ENCODE measurements around the gene SPAG7.

The SPAG7 gene

GRCh38 chr17:4950746-4951204 lies 16.8 kb downstream of the SPAG7 start, which contains the start of gene ENO3:
Gene ENO3, plus strand, starts transcription at chr17:4951119. Its CDS starts 711 bp downstream, at chr17:4951830.
- H3K4me3 ChIP-seq (replicated peaks; ENCODE audit: low read depth, low read length), result peak within 1 kb of the TSS; percentile 97
- no peak for TF ChIP-seq CTCF (IDR thresholded peaks at IDR 0.05; ENCODE audit: low read depth, low read length, missing control alignments)
- no peak for DNase-seq (ENCODE audit: extremely low read depth, low read depth)

DNA sequence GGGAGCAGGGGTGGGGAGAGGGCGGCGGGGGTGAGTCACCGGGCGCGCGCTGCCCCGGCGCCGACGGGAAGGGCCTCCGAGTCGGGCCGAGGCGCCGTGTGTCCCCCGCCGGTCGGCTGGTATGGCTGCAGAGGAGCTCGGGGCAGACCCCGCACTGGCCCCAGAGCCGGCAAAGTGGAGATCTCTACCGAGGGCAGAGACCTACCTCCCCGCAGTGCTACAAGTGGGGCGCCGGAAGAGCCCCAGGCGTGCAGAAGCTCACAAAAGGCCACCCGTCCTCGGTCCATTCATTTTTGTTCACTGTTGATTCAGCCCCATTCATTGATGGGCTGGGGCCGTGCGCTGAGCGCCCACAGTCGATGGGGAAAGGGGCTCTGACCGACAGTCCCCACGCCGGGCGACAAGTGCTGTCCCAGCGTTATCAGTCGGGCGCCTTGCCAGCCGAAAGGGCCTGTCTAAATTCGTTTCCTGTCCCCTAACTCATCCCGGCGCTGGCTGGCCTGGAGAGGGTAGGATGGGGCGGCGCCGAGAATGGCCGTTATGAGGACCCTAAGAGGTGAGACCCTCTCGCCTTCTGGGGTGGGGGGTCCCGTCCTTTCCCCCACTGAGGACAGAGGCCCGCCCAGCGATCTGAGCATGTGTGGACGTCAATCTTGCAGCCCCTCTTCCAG lies 17.4 kb downstream of the SPAG7 start:
- DNase-seq (ENCODE audit: extremely low read depth, low read depth), result no peak
- TF ChIP-seq CTCF (IDR thresholded peaks at IDR 0.05; ENCODE audit: low read depth, low read length, missing control alignments), result no peak
- H3K4me3 ChIP-seq (replicated peaks; ENCODE audit: low read depth, low read length), result peak overlapping the region; percentile 97

GRCh38 chr17:4949321-4950074 lies 18.1 kb downstream of the SPAG7 start:
- no peak for DNase-seq (ENCODE audit: extremely low read depth, low read depth)
- no peak for TF ChIP-seq CTCF (IDR thresholded peaks at IDR 0.05; ENCODE audit: low read depth, low read length, missing control alignments)
- peak overlapping the region; percentile 97 for H3K4me3 ChIP-seq (replicated peaks; ENCODE audit: low read depth, low read length)

- no peak for TF ChIP-seq CTCF (IDR thresholded peaks at IDR 0.05; ENCODE audit: low read depth, low read length, missing control alignments)
- no peak for DNase-seq (ENCODE audit: extremely low read depth, low read depth)
- H3K4me3 ChIP-seq (replicated peaks; ENCODE audit: low read depth, low read length), result peak overlapping the region; percentile 97
These were observed 18.7 kb downstream of the SPAG7 start for GRCh38 chr17:4948931-4949320.

GRCh38 chr17:4948166-4948930 lies 19.3 kb downstream of the SPAG7 start, which contains the start of gene PFN1:
Gene PFN1, minus strand, starts transcription at chr17:4948530. Its CDS starts 136 bp downstream, at chr17:4948394.
- peak; percentile 67 for DNase-seq (ENCODE audit: extremely low read depth, low read depth)
- H3K4me3 ChIP-seq (replicated peaks; ENCODE audit: low read depth, low read length), result peak within 1 kb of the TSS; percentile 97
- TF ChIP-seq CTCF (IDR thresholded peaks at IDR 0.05; ENCODE audit: low read depth, low read length, missing control alignments), result no peak

DNA sequence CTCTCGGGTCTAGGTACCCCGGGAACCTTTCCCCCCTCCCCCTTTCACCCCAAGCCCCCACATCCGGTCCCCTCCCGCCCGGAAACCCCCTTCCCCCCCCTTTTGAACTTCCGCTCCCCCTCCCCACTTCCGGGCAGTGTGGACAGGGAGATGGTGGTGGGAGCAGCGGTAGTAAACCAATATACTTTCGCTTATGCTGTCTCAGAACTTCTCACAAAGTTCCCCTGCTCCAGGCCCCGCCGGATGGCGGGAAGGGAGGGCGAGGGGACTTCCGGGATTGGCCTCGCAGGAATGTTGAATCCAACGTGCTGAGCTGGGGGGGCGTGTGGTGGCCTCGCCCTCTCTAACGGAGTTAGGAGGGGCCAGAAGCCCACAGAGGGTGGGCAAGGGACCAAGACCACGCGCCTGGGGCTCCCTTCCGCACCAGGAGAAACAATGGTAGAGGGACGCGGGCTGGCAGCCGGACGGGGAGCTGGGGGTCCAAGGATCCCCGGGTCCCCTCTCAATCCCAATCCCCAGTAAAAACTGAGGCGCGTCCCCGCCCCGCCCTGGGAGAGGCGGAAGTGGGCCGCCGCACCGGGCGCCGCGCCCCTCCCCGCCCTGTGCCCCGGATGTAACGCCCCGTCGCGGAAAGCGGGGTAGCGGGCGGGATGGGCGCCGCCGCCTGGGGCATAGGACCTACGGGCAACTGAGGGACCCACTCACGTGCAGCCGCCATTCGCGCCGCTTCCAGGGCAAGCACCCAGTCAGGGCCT lies 20.0 kb downstream of the SPAG7 start:
- DNase-seq (ENCODE audit: extremely low read depth, low read depth), result no peak
- TF ChIP-seq CTCF (IDR thresholded peaks at IDR 0.05; ENCODE audit: low read depth, low read length, missing control alignments), result no peak
- peak overlapping the region; percentile 97 for H3K4me3 ChIP-seq (replicated peaks; ENCODE audit: low read depth, low read length)
